GM12878 (cell line): ENCODE measurements around the gene TATDN2. TPM values are rescaled to one million over a fixed set of nuclear protein-coding genes. Genes with fewer than 3 reads are reported as not detected.

Source experiments
- ATAC-seq: fragments of 200-7000 bp; cut with Tn5 transposase; 3 replicates; pipeline ENCODE4 v1.9.1; 2020; ENCODE audit warnings: mild to moderate bottlenecking, moderate library complexity
- BruUV-seq: library from RNA; stranded (reverse); fragments of 400-500 nt; replicated peaks from 2 replicates; lab custom pipeline; 2021; lab: Mats Ljungman, UMichigan
- CTCF ChIA-PET: fragments of 300-600 bp; sonication (Branson Sonifier 250); formaldehyde crosslinking; extraction: SDS; loops from one replicate; lab custom pipeline; 2021; ENCODE audit warnings: inconsistent platforms; lab: Yijun Ruan, JAX
- POLR2A ChIA-PET: fragments of 350-600 bp; formaldehyde crosslinking; extraction: SDS; loops from one replicate; lab custom pipeline; 2021; ENCODE audit warnings: inconsistent platforms; lab: Charles Lee
- RAD21 ChIA-PET: fragments of 300-600 bp; sonication (Branson Sonifier 250); formaldehyde crosslinking; loops from one replicate; lab custom pipeline; 2023; ENCODE audit warnings: antibody characterized with exemption; ENCODE audit not compliant: unreplicated experiment; lab: Charles Lee
- SMC1A ChIA-PET: fragments of 300-600 bp; sonication (Branson Sonifier 250); formaldehyde crosslinking; loops from one replicate; lab custom pipeline; 2023; ENCODE audit not compliant: unreplicated experiment, uncharacterized antibody; lab: Charles Lee
- DNase-seq: peaks from one replicate; pipeline ENCODE4 v3.0.0-alpha.2; 2011; ENCODE audit warnings: low read depth, low spot score
- FAIRE-seq: peaks from 3 replicates; lab custom pipeline; 2011; peaks lifted over from hg19 to GRCh38; lab: Jason Lieb, UNC
- H2AFZ ChIP-seq: 2 replicates; pipeline ENCODE4 v1.6.0; 2011; ENCODE audit warnings: low read depth, low read length, control low read depth; ENCODE audit not compliant: control insufficient read depth
- H3K27ac ChIP-seq: 2 replicates; pipeline ENCODE4 v1.5.1; 2011; ENCODE audit warnings: control low read depth; ENCODE audit not compliant: control insufficient read depth, insufficient read depth
- H3K27me3 ChIP-seq, 2 experiments: replicated peaks in 1 of 2; 2 replicates each; pipeline versions ENCODE4 v1.6.0 to v1.6.1; 2011; ENCODE audit warnings: low read length in 1 of 2; ENCODE audit not compliant: control insufficient read depth in 2 of 2, insufficient read depth in 2 of 2
- H3K36me3 ChIP-seq, 2 experiments: 2 replicates each; pipeline ENCODE4 v1.5.1; 2011; ENCODE audit warnings: low read length in 1 of 2; ENCODE audit not compliant: control insufficient read depth in 2 of 2, insufficient read depth in 2 of 2
- H3K4me1 ChIP-seq: 2 replicates; pipeline ENCODE4 v1.6.1; 2011; ENCODE audit warnings: mild to moderate bottlenecking, low read length, moderate library complexity, mixed read lengths; ENCODE audit not compliant: control insufficient read depth, insufficient read depth
- H3K4me2 ChIP-seq: 2 replicates; pipeline ENCODE4 v1.6.0; 2011; ENCODE audit warnings: control low read depth; ENCODE audit not compliant: control insufficient read depth, insufficient read depth
- H3K4me3 ChIP-seq: fragments of 200-600 bp; sonication (generic); 2 replicates; pipeline ENCODE4 v1.5.1; 2016
- H3K79me2 ChIP-seq: 2 replicates; pipeline ENCODE4 v1.6.0; 2011; ENCODE audit warnings: low read length; ENCODE audit not compliant: control insufficient read depth, insufficient read depth
- H3K9ac ChIP-seq: 2 replicates; pipeline ENCODE4 v1.8.0; 2011; ENCODE audit warnings: low read length, control low read depth, mixed read lengths; ENCODE audit not compliant: control insufficient read depth, insufficient read depth
- H3K9me3 ChIP-seq: replicated peaks from 3 replicates; pipeline ENCODE4 v1.5.1; 2011; ENCODE audit warnings: mild to moderate bottlenecking, low read length; ENCODE audit not compliant: control insufficient read depth, insufficient read depth
- H4K20me1 ChIP-seq: 2 replicates; pipeline ENCODE4 v1.6.0; 2011; ENCODE audit not compliant: control insufficient read depth, insufficient read depth
- CBFB ChIP-seq: IDR thresholded peaks from 2 replicates; pipeline ENCODE4 v1.6.1; 2016; ENCODE audit warnings: antibody characterized with exemption, low read depth
- CEBPB ChIP-seq, 2 experiments: fragments of 150-350 bp in 1 of 2; IDR thresholded peaks; 2 replicates each; pipeline ENCODE4 v1.6.1; 2012 to 2014; ENCODE audit warnings: low read depth in 2 of 2, low read length in 2 of 2, borderline replicate concordance in 1 of 2, inconsistent platforms in 1 of 2
- EED ChIP-seq: sonication (generic); IDR thresholded peaks from 2 replicates; pipeline ENCODE4 v1.6.1; 2016; ENCODE audit warnings: antibody characterized with exemption, low read depth
- ESRRA ChIP-seq: IDR thresholded peaks from 2 replicates; pipeline ENCODE4 v1.6.1; 2012; ENCODE audit warnings: mild to moderate bottlenecking, low read length, improper control_type of control experiment
- FOXK2 ChIP-seq: fragments of 450-650 bp; IDR thresholded peaks from 2 replicates; pipeline ENCODE4 v1.6.1; 2017; ENCODE audit warnings: mild to moderate bottlenecking, moderate library complexity
- FOXM1 ChIP-seq: IDR thresholded peaks from 2 replicates; pipeline ENCODE4 v1.6.1; 2012; ENCODE audit warnings: low read depth, mild to moderate bottlenecking, inconsistent platforms, low read length, moderate library complexity
- GATAD2B ChIP-seq: fragments of 450-650 bp; conservative IDR thresholded peaks from 2 replicates; pipeline ENCODE4 v1.6.1; 2017; ENCODE audit warnings: low read depth, mild to moderate bottlenecking, moderate library complexity
- HDGF ChIP-seq: fragments of 450-650 bp; IDR thresholded peaks from 2 replicates; pipeline ENCODE4 v1.6.1; 2016; ENCODE audit warnings: antibody characterized with exemption
- IKZF1 ChIP-seq: fragments of 450-650 bp; conservative IDR thresholded peaks from 2 replicates; pipeline ENCODE4 v1.6.1; 2017; ENCODE audit warnings: antibody characterized with exemption, mild to moderate bottlenecking
- MTA2 ChIP-seq: fragments of 450-650 bp; IDR thresholded peaks from 2 replicates; pipeline ENCODE4 v1.6.1; 2016; ENCODE audit warnings: low read depth, mild to moderate bottlenecking, moderate library complexity
- NFIC ChIP-seq: IDR thresholded peaks from 2 replicates; pipeline ENCODE4 v1.6.1; 2012; ENCODE audit warnings: low read depth, mild to moderate bottlenecking, inconsistent platforms, low read length, moderate library complexity
- NFYB ChIP-seq: IDR thresholded peaks from 2 replicates; pipeline ENCODE4 v1.6.1; 2011; ENCODE audit warnings: low read depth, mild to moderate bottlenecking, low read length, improper control_type of control experiment, moderate library complexity; ENCODE audit not compliant: insufficient read depth
- NR2C2 ChIP-seq: IDR thresholded peaks from 2 replicates; pipeline ENCODE4 v1.6.1; 2011; ENCODE audit warnings: borderline replicate concordance, low read depth; ENCODE audit not compliant: control insufficient read depth, insufficient read length
- PAX8 ChIP-seq: fragments of 450-650 bp; IDR thresholded peaks from 2 replicates; pipeline ENCODE4 v1.6.1; 2017; ENCODE audit warnings: mild to moderate bottlenecking, moderate library complexity
- POLR2AphosphoS2 ChIP-seq: IDR thresholded peaks from 2 replicates; pipeline ENCODE4 v1.6.1; 2011; ENCODE audit warnings: low read depth, mild to moderate bottlenecking, low read length, improper control_type of control experiment, moderate library complexity
- RAD51 ChIP-seq: fragments of 450-650 bp; IDR thresholded peaks from 2 replicates; pipeline ENCODE4 v1.6.1; 2016; ENCODE audit warnings: moderate library complexity, mild to moderate bottlenecking, inconsistent platforms
- RUNX3 ChIP-seq: IDR thresholded peaks from 2 replicates; pipeline ENCODE4 v1.6.1; 2012; ENCODE audit warnings: low read length, inconsistent platforms
- SIN3A ChIP-seq: IDR thresholded peaks from 2 replicates; pipeline ENCODE4 v1.6.1; 2012; ENCODE audit warnings: low read depth, low read length, improper control_type of control experiment
- SIX5 ChIP-seq: IDR thresholded peaks from 2 replicates; pipeline ENCODE4 v1.6.1; 2011; ENCODE audit warnings: mild to moderate bottlenecking, low read depth, low read length, moderate library complexity; ENCODE audit not compliant: severe bottlenecking
- SPI1 ChIP-seq: IDR thresholded peaks from 2 replicates; pipeline ENCODE4 v1.6.1; 2011; ENCODE audit warnings: low read depth, mild to moderate bottlenecking, low read length, moderate library complexity, borderline replicate concordance; ENCODE audit not compliant: insufficient read depth
- WRNIP1 ChIP-seq: IDR thresholded peaks from 2 replicates; pipeline ENCODE4 v1.6.1; 2011; ENCODE audit warnings: low read depth, low read length, improper control_type of control experiment, borderline replicate concordance
- WGBS: methylation state at CpG from one replicate; pipeline ENCODE4 v1.1.6; 2016; ENCODE audit warnings: low lambda C conversion rate; ENCODE audit not compliant: insufficient replicate concordance, insufficient coverage; ENCODE audit errors: missing lambda C conversion rate; 5-methylcytosine and 5-hydroxymethylcytosine counted together
- in situ Hi-C: fragments of 300-500 bp; cut with MboI; formaldehyde crosslinking; loops from 9 replicates; pipeline ENCODE4 v1.14.3; 2018; ENCODE audit warnings: mixed read lengths
- intact Hi-C: fragments of 100-400 bp; cut with micrococcal nuclease; formaldehyde crosslinking; loops from one replicate; pipeline ENCODE4 v1.14.2; 2022; ENCODE audit not compliant: unreplicated experiment
- polyA plus RNA-seq, 11 experiments: library from polyadenylated mRNA; depleted of rRNA in 4 of 11; unstranded in 6 of 11; stranded (reverse) in 5 of 11; fragments of >200 nt; fragmentation: Nextera tagmentation in 4 of 11; fragmentation: Illumina TruSeq in 1 of 11; extraction: Ambion mirVana in 4 of 11; extraction: Trizol in 1 of 11; gene quantifications; 1 replicate in 1 of 11; 2 replicates in 10 of 11; pipeline versions ENCODE4 v1.2.1 to v1.2.3, GENCODE V29; 2011 to 2016; ENCODE audit warnings: inconsistent platforms in 2 of 11, missing spikeins in 2 of 11, low read depth in 1 of 11
- total RNA-seq, 4 experiments: library from RNA; depleted of rRNA in 3 of 4; stranded (reverse); fragments of >200 nt in 3 of 4; fragmentation: Illumina TruSeq in 1 of 4; extraction: Trizol in 1 of 4; gene quantifications; 2 replicates each; pipeline versions ENCODE4 v1.2.1 to v1.2.3, GENCODE V29; 2013 to 2021
- TF ChIP-seq, protein P1 (sequence below): IDR thresholded peaks from 2 replicates; pipeline ENCODE4 v1.6.1; 2011; ENCODE audit warnings: borderline replicate concordance, low read depth, mild to moderate bottlenecking, moderate library complexity, low read length; ENCODE audit not compliant: insufficient read depth, poor library complexity, severe bottlenecking
- TF ChIP-seq, protein P2 (sequence below): IDR thresholded peaks from 2 replicates; pipeline ENCODE4 v1.6.1; 2011; ENCODE audit warnings: borderline replicate concordance, low read depth, mild to moderate bottlenecking, moderate library complexity, mixed read lengths, low read length; ENCODE audit not compliant: insufficient read depth; ENCODE audit errors: extremely low read length

TATDN2 gene
- total and polyA plus RNA-seq, 10 of the 15 experiments (the other 5 are each of a cell fraction or from before 2014, with no cell fraction given) = 4.2 to 36.5 (median 15.8) TPM

DNA sequence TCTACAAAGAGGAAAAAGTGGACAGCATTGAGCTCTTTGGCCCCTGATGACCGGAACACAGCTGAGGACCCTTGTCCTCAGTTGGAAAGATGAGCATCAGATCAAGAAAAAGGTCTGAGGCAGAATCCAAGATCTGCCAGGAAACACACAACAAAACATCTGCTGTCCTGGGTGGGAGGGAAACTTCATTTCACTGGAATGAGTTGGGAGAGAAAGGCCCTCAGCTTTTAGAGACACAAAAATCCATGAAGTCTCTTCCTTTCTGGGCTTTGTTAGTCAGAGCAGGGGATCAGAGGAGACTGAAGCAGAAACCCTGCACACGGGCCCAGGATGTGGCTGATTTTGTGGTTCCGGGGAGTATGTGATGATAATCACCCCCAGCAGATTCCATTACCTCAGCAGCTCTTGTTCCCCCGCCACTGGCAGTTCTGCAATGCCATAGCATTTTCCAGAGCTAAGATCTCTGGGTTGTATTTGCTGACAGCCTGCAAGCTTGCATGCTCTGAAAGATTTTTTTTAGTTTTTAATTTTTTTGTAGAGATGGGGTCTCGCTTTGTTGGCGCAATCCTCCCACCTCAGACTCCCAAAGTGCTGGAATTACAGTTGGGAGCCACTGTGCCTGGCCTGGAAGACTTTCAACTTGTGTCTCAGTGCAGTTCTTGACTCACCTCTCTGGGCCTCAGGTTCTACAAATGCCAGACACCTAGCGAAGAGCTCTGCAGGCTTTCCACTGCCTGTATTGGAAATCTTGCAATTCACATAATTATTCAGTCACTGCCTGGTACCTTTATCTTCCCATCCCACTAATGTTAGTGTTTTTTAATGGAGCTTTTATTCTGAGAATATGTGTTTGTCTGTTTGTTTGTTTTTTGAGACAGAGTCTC, 5.8 kb upstream of the TATDN2 start:
- in situ Hi-C loops (no loop called here), intact Hi-C loops (no loop called here)
- peaks cover 7% of the 10 kb centered on the region for H3K4me1 ChIP-seq
- ATAC-seq (peak; percentile 84), DNase-seq (no peak), FAIRE-seq (no peak)
- ChIA-PET CTCF (interaction anchor here (0.8 to 1.5 kb wide), 2 partner anchors 21 to 261 kb away, joined by 3 to 6 read pairs; no protein-coding TSS in a partner anchor), POLR2A (interaction anchor here (1.0 kb wide), 1 partner anchor 54 kb away, joined by 3 read pairs; no protein-coding TSS in a partner anchor), RAD21 (no interaction called here), SMC1A (interaction anchor here (1.0 to 1.7 kb wide), 4 partner anchors 19 to 353 kb away, joined by 3 to 5 read pairs (median 4); no protein-coding TSS in a partner anchor)
- no peak overlapping the region; the same call in 1 of the 2 replicates for H3K27ac ChIP-seq
- H4K20me1 ChIP-seq = no peaks in the 10 kb centered on the region
- no peaks in the 10 kb centered on the region for H3K27me3 ChIP-seq
- no peaks in the 10 kb centered on the region for H3K79me2 ChIP-seq
- peaks cover 12% of the 10 kb centered on the region for H3K9me3 ChIP-seq
- H2AFZ ChIP-seq = peak overlapping the region; percentile 55
- WGBS = 58% methylated on average over 7 of the region's 7 CpGs
- H3K4me2 ChIP-seq = 0 out of 2 replicates have a peak overlapping the region, but pooled peaks have one; percentile 9
- no peak overlapping the region for H3K4me3 ChIP-seq
- no peak overlapping the region for H3K9ac ChIP-seq
- H3K36me3 ChIP-seq = 0 out of 4 replicates have a peak, but pooled peaks cover 0 to 1% of the 10 kb centered on the region in 2 experiments
- BruUV-seq = TSS peak; percentile 56
- TF ChIP-seq MTA2 (no peak), FOXK2 (no peak), EED (peak; percentile 37; the same call in 1 of the 2 replicates), GATAD2B (no peak), ESRRA (no peak), SIN3A (no peak), SPI1 (no peak), POLR2AphosphoS2 (no peak), CBFB (no peak), NFYB (no peak), WRNIP1 (no peak), CEBPB (IDR thresholded peaks at IDR 0.05; ENCODE audit: borderline replicate concordance in 1 of 2, low read depth in 2 of 2, low read length in 2 of 2) (no peak), FOXM1 (no peak), PAX8 (no peak), NR2C2 (no peak), RAD51 (no peak), RUNX3 (peak; percentile 83), IKZF1 (0 out of 2 replicates have a peak, but pooled peaks have one; percentile 28), SIX5 (no peak), NFIC (peak; percentile 33; the same call in 1 of the 2 replicates), HDGF (no peak)
- TF ChIP-seq, protein P1, sequence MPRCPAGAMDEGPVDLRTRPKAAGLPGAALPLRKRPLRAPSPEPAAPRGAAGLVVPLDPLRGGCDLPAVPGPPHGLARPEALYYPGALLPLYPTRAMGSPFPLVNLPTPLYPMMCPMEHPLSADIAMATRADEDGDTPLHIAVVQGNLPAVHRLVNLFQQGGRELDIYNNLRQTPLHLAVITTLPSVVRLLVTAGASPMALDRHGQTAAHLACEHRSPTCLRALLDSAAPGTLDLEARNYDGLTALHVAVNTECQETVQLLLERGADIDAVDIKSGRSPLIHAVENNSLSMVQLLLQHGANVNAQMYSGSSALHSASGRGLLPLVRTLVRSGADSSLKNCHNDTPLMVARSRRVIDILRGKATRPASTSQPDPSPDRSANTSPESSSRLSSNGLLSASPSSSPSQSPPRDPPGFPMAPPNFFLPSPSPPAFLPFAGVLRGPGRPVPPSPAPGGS = no peak
- TF ChIP-seq, protein P2, sequence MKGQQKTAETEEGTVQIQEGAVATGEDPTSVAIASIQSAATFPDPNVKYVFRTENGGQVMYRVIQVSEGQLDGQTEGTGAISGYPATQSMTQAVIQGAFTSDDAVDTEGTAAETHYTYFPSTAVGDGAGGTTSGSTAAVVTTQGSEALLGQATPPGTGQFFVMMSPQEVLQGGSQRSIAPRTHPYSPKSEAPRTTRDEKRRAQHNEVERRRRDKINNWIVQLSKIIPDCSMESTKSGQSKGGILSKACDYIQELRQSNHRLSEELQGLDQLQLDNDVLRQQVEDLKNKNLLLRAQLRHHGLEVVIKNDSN = no peak
